ENCODE results near the gene KCNA3. TPM values are rescaled to one million over a fixed set of nuclear protein-coding genes. Genes with fewer than 3 reads are reported as not detected.

KCNA3 gene
- total and polyA plus RNA-seq, 9 of the 15 experiments (the other 6 are each of a cell fraction or from before 2014, with no cell fraction given) = not detected

- ChIA-PET CTCF (ENCODE audit: low intra/inter-chr PET ratio) (no interaction called here), POLR2A (interaction anchor here (0.7 to 1.0 kb wide), 2 partner anchors 119 to 199 kb away, joined by 3 read pairs; no protein-coding TSS in a partner anchor)
- Histone ChIP-seq H3K9me1 (ENCODE audit: control insufficient read depth, insufficient read depth, low read length) (no peaks in the 10 kb centered on the region), H3K4me1 (replicated peaks in 1 of 2; ENCODE audit: control insufficient read depth in 2 of 2, insufficient read depth in 2 of 2, low read length in 2 of 2) (no peaks in the 10 kb centered on the region), H3K9me3 (replicated peaks; ENCODE audit: control insufficient read depth, insufficient read depth, low read depth, low read length) (no peaks in the 10 kb centered on the region), H3K4me2 (ENCODE audit: insufficient read depth, low read length) (no peak overlapping the region), H3K27ac (ENCODE audit: extremely low read depth, low read depth, low read length) (no peak overlapping the region), H3K79me2 (ENCODE audit: control insufficient read depth, insufficient read depth, low read length) (no peaks in the 10 kb centered on the region), H3K27me3 (ENCODE audit: control insufficient read depth in 2 of 2, insufficient read depth in 2 of 2, low read length in 2 of 2) (no peaks in the 10 kb centered on the region), H2AFZ (ENCODE audit: low read depth, low read length) (no peak overlapping the region), H4K20me1 (replicated peaks; ENCODE audit: control insufficient read depth, insufficient read depth, low read length) (no peaks in the 10 kb centered on the region), H3K4me3 (no peak overlapping the region), H3K36me3 (ENCODE audit: control insufficient read depth, insufficient read depth, low read length) (no peaks in the 10 kb centered on the region), H3K9ac (ENCODE audit: insufficient read depth in 1 of 2, low read depth in 2 of 2, low read length in 2 of 2) (no peak overlapping the region)
- no TSS peak for BruUV-seq (replicated peaks)
- DNase-seq (ENCODE audit: extremely low read depth in 1 of 4, low spot score in 3 of 4) = no peak
- intact Hi-C loops (cut with micrococcal nuclease) = no loop called here
- TF ChIP-seq CEBPG (CRISPR knock-in tag; IDR thresholded peaks at IDR 0.05) (no peak), CEBPG (tag; conservative IDR thresholded peaks at IDR 0.05 in 1 of 2, IDR thresholded peaks at IDR 0.05 in 1 of 2) (peak in 1 of 2 experiments; percentile 40; a peak in 1 of 4 replicates), SAP30 (IDR thresholded peaks at IDR 0.05; ENCODE audit: borderline replicate concordance, insufficient read depth, low read depth, low read length, poor library complexity, severe bottlenecking) (no peak), NRF1 (conservative IDR thresholded peaks at IDR 0.05 in 1 of 2, IDR thresholded peaks at IDR 0.05 in 1 of 2) (no peak), STAT5A (IDR thresholded peaks at IDR 0.05; ENCODE audit: borderline replicate concordance, low read length) (no peak), SREBF1 (IDR thresholded peaks at IDR 0.05; ENCODE audit: borderline replicate concordance, low read depth, low read length) (no peak), NKRF (IDR thresholded peaks at IDR 0.05; ENCODE audit: borderline replicate concordance) (no peak)
- ATAC-seq = no peak
- under 1% methylated on average over 5 of the region's 5 CpGs for WGBS (ENCODE audit: insufficient coverage, low coverage, missing lambda C conversion rate)
- in situ Hi-C loops (cut with MboI) = no loop called here
- no peak for FAIRE-seq
These were observed 27.4 kb downstream of the KCNA3 start for GRCh38 chr1:110647254-110647891.
